Stomach (tissue), 4 donors: ENCODE data around the gene SCN9A.

Experiments
- EP300 ChIP-seq: sonication (generic); formaldehyde crosslinking; IDR thresholded peaks from one replicate; pipeline ENCODE4 v1.6.1; 2017; ENCODE audit warnings: antibody characterized with exemption
- POLR2A ChIP-seq, 4 donors: fragments of 450-650 bp; IDR thresholded peaks; one replicate each; pipeline ENCODE4 v1.6.1; 2016; ENCODE audit warnings: antibody characterized with exemption in 4 of 4, control low read depth in 2 of 4, mild to moderate bottlenecking in 1 of 4, moderate library complexity in 1 of 4
- TF ChIP-seq, protein P1 (sequence below), 7 experiments: fragments of 450-650 bp in 4 of 7; fragments of 200-600 bp in 3 of 7; sonication (generic) in 3 of 7; IDR thresholded peaks; one replicate each; pipeline ENCODE4 v1.5.1; 2016 to 2019; ENCODE audit warnings: antibody characterized with exemption in 7 of 7, control low read depth in 2 of 7, mild to moderate bottlenecking in 1 of 7

DNA sequence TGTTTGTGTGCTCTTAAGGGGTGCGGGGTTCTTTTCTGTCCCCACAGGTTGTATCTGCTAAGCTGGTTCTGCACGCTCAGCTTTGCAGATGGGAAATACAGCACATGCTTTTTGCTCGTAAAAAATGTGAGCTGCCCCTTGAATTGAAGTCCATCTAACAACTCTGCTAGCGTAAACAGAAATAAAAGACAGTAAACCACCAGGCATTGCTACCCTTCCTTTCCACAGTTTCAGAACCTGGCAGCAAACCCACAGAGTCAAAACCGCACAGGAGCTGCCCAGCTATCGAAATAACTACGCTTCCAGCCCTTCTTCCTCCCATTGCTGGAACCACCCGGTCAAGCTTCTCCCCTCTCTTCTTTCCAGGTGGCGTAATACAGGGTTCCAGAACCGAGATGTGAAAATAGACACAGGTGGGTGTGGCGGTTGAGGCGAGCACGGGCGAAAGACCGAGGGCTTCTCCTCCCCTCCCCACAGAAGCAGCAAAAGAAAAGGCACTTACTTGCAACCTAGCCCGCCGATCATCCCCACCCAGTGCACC, 479 bp downstream of the SCN9A start:
- TF ChIP-seq POLR2A (IDR thresholded peaks at IDR 0.05) (no peak), EP300 (no peak)
- TF ChIP-seq, protein P1, sequence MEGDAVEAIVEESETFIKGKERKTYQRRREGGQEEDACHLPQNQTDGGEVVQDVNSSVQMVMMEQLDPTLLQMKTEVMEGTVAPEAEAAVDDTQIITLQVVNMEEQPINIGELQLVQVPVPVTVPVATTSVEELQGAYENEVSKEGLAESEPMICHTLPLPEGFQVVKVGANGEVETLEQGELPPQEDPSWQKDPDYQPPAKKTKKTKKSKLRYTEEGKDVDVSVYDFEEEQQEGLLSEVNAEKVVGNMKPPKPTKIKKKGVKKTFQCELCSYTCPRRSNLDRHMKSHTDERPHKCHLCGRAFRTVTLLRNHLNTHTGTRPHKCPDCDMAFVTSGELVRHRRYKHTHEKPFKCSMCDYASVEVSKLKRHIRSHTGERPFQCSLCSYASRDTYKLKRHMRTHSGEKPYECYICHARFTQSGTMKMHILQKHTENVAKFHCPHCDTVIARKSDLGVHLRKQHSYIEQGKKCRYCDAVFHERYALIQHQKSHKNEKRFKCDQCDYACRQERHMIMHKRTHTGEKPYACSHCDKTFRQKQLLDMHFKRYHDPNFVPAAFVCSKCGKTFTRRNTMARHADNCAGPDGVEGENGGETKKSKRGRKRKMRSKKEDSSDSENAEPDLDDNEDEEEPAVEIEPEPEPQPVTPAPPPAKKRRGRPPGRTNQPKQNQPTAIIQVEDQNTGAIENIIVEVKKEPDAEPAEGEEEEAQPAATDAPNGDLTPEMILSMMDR (IDR thresholded peaks at IDR 0.05), result no peak
